Lower leg skin (tissue), 3 donors: Measurements from ENCODE around the gene HEATR3.

Experiments used
- CTCF ChIP-seq, 3 donors: fragments of 450-650 bp; IDR thresholded peaks; one replicate each; pipeline ENCODE4 v1.5.1; 2016; ENCODE audit warnings: antibody characterized with exemption in 3 of 3, mild to moderate bottlenecking in 3 of 3, moderate library complexity in 2 of 3
- POLR2A ChIP-seq, 2 donors: fragments of 450-650 bp; IDR thresholded peaks; one replicate each; pipeline ENCODE4 v1.6.1; 2016 to 2017; ENCODE audit warnings: antibody characterized with exemption in 2 of 2, mild to moderate bottlenecking in 1 of 2, moderate library complexity in 1 of 2

GRCh38 chr16:50102051-50102746 lies 36.4 kb downstream of the HEATR3 start:
- TF ChIP-seq POLR2A (IDR thresholded peaks at IDR 0.05) (no peak), CTCF (IDR thresholded peaks at IDR 0.05) (no peak)
